Stimulated activated CD8-positive, alpha-beta memory T cell treated with anti-CD3 and anti-CD28 coated beads, Interleukin-7, amount 100 ng/mL, for 1 hour (primary cell): ENCODE results near the gene TOP1.
"Not testable (repeated sequence)": the region's sequence is repeated elsewhere in the genome, so short reads cannot be mapped to it uniquely, and the experiment has no call there.

Source experiments
- DNase-seq, 2 donors: peaks; one replicate each; pipeline ENCODE4 v3.0.0-alpha.2; 2020; ENCODE audit warnings: low read depth in 2 of 2

Gene TOP1

GRCh38 chr20:41003936-41004294 is 24.7 kb upstream of the TOP1 start:
- DNase-seq: not testable (repeated sequence)

- DNase-seq: no peak
Measured at GRCh38 chr20:41004531-41005360, 23.9 kb upstream of the TOP1 start.

GRCh38 chr20:41005361-41005729 is 23.3 kb upstream of the TOP1 start:
- no peak for DNase-seq

GRCh38 chr20:41006126-41006935 is 22.3 kb upstream of the TOP1 start:
- DNase-seq: no peak

GRCh38 chr20:41006936-41007474 is 21.6 kb upstream of the TOP1 start:
- no peak for DNase-seq

GRCh38 chr20:41007481-41007880 is 21.1 kb upstream of the TOP1 start:
- no peak for DNase-seq

GRCh38 chr20:41009946-41010345 is 18.7 kb upstream of the TOP1 start:
- DNase-seq: no peak

- no peak for DNase-seq
Measured at GRCh38 chr20:41011551-41012067, 17.0 kb upstream of the TOP1 start.

GRCh38 chr20:41014561-41015088 is 14.0 kb upstream of the TOP1 start:
- no peak for DNase-seq

- no peak for DNase-seq
Measured at GRCh38 chr20:41017448-41018042, 11.1 kb upstream of the TOP1 start.

- DNase-seq: no peak
Measured at GRCh38 chr20:41018153-41018552, 10.5 kb upstream of the TOP1 start.

GRCh38 chr20:41023549-41023948 is 5.1 kb upstream of the TOP1 start:
- no peak for DNase-seq

GRCh38 chr20:41027366-41027765 is 1.3 kb upstream of the TOP1 start:
- DNase-seq: no peak

- DNase-seq: no peak
Measured at GRCh38 chr20:41027872-41028358, 707 bp upstream of the TOP1 start.

- DNase-seq: no peak
Measured at GRCh38 chr20:41029150-41029901, 704 bp downstream of the TOP1 start.

GRCh38 chr20:41030061-41030460 is 1.4 kb downstream of the TOP1 start:
- no peak for DNase-seq

GRCh38 chr20:41030531-41031242 is 2.1 kb downstream of the TOP1 start:
- DNase-seq: no peak

- DNase-seq: no peak
Measured at GRCh38 chr20:41031243-41031619, 2.6 kb downstream of the TOP1 start.

GRCh38 chr20:41032271-41032670 is 3.6 kb downstream of the TOP1 start:
- DNase-seq: no peak

- no peak for DNase-seq
Measured at GRCh38 chr20:41034239-41034638, 5.6 kb downstream of the TOP1 start.
